ENCODE measurements around the gene FHIP1B.

DNA sequence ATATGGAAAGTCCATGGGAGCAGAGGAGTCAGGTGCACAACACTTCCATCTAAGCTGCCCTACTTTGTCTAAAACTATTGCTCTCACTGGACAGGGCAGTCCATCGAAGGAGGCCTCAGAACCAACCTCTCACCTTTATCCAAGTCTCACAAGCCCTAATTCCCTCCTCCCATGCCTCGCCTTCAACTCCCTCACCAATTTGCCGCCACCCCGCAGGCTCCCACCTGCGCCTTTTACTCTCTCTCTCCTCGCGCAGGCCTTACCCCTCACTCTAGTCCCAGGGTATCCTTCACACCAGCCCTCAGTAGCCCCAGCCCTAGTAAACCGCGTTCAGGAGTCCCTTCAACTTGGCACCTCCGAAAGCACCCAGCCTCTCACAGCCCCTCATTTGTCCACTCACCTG, 451 bp downstream of the FHIP1B start:
- TF ChIP-seq, protein P1, sequence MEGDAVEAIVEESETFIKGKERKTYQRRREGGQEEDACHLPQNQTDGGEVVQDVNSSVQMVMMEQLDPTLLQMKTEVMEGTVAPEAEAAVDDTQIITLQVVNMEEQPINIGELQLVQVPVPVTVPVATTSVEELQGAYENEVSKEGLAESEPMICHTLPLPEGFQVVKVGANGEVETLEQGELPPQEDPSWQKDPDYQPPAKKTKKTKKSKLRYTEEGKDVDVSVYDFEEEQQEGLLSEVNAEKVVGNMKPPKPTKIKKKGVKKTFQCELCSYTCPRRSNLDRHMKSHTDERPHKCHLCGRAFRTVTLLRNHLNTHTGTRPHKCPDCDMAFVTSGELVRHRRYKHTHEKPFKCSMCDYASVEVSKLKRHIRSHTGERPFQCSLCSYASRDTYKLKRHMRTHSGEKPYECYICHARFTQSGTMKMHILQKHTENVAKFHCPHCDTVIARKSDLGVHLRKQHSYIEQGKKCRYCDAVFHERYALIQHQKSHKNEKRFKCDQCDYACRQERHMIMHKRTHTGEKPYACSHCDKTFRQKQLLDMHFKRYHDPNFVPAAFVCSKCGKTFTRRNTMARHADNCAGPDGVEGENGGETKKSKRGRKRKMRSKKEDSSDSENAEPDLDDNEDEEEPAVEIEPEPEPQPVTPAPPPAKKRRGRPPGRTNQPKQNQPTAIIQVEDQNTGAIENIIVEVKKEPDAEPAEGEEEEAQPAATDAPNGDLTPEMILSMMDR (IDR thresholded peaks at IDR 0.05 in 8 of 11, conservative IDR thresholded peaks at IDR 0.05 in 3 of 11) = no peak
- TF ChIP-seq POLR2A (IDR thresholded peaks at IDR 0.05) (no peak), POLR2AphosphoS5 (IDR thresholded peaks at IDR 0.05) (no peak)

Measured in spleen (tissue), 7 donors.